ENCODE data around the gene C12orf54. TPM values are rescaled to one million over a fixed set of nuclear protein-coding genes. Genes with fewer than 3 reads are reported as not detected.
"Not testable (repeated sequence)": the region's sequence is repeated elsewhere in the genome, so short reads cannot be mapped to it uniquely, and the experiment has no call there.

Gene C12orf54
- not detected in 2 replicates for total RNA-seq (2012; rRNA removed)

DNA sequence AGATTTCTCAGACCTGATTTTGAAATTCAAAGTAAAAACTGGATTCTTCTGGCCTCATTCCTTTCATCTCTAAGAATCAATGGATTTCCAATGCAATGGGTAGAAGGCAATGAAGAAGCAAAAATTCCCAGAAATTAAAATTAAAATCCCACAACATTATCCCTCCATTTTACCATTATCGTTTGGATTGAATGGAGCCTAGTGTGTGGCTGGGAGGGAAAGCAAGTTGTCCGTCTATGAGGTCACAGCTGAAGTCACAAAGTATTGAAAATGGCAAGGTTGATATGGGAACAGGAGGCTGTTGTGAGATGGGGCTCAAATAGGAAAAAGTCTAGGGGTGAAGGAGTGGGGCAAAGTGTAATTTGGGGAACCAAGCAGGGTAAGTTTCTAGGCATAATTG is at the start of gene C12orf54:
C12orf54 (plus strand) TSS at position 301 of the 400 bp plus-strand sequence. CDS start 799 bp downstream, outside the sequence.
- Histone ChIP-seq H3K27me3 (ENCODE audit: control insufficient read depth, insufficient read depth, low read length) (peaks cover 4% of the 10 kb centered on the region), H3K4me3 (ENCODE audit: low read length) (no peak within 1 kb of the TSS), H3K36me3 (ENCODE audit: insufficient read depth, low read length) (no peaks in the 10 kb centered on the region), H3K4me1 (ENCODE audit: control insufficient read depth, insufficient read depth, low read length) (no peaks in the 10 kb centered on the region), H3K4me2 (ENCODE audit: low read length) (no peak within 1 kb of the TSS), H3K9ac (ENCODE audit: low read depth, low read length) (no peak within 1 kb of the TSS), H3K9me3 (replicated peaks; ENCODE audit: low read length) (no peaks in the 10 kb centered on the region)

DNA sequence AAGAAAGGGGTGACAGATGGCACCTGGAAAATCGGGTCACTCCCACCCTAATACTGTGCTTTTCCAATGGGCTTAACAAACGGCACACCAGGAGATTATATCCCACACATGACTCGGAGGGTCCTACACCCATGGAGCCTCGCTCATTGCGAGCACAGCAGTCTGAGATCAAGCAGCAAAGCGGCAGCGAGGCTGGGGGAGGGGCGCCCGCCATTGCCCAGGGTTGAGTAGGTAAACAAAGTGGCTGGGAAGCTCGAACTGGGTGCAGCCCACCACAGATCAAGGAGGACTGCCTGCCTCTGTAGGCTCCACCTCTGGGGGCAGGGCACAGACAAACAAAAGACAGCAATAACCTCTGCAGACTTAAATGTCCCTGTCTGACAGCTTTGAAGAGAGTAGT is 48.3 kb upstream of the C12orf54 start:
- H3K27me3 ChIP-seq (ENCODE audit: control insufficient read depth, insufficient read depth, low read length); H3K36me3 ChIP-seq (ENCODE audit: insufficient read depth, low read length); H3K4me3 ChIP-seq (ENCODE audit: low read length); H3K9ac ChIP-seq (ENCODE audit: low read depth, low read length); H3K9me3 ChIP-seq (replicated peaks; ENCODE audit: low read length); H3K4me2 ChIP-seq (ENCODE audit: low read length); H3K4me1 ChIP-seq (ENCODE audit: control insufficient read depth, insufficient read depth, low read length): not testable (repeated sequence)

DNA sequence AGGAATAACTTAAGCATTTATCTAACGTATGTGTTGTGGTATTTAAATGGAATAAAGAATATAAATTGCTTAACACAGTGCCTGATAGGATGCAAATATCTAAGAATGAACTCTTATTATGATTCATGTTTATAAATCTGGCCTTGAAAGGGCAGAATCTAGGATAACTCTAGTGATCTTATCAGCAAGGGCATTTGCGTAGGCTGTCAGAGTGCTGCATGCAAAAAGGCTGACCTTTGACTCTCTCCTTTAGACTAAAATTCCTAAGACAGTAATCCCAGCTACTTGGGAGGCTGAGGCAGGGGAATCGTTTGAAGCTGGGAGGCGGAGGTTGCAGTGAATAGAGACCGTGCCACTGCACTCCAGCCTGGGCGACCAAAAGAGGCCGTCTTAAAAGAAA is 41.2 kb upstream of the C12orf54 start:
- Histone ChIP-seq H3K9me3 (replicated peaks; ENCODE audit: low read length) (no peaks in the 10 kb centered on the region), H3K27me3 (ENCODE audit: control insufficient read depth, insufficient read depth, low read length) (peaks cover 17% of the 10 kb centered on the region), H3K36me3 (ENCODE audit: insufficient read depth, low read length) (no peaks in the 10 kb centered on the region), H3K4me2 (ENCODE audit: low read length) (no peak overlapping the region), H3K4me1 (ENCODE audit: control insufficient read depth, insufficient read depth, low read length) (no peaks in the 10 kb centered on the region), H3K9ac (ENCODE audit: low read depth, low read length) (no peak overlapping the region), H3K4me3 (ENCODE audit: low read length) (no peak overlapping the region)

DNA sequence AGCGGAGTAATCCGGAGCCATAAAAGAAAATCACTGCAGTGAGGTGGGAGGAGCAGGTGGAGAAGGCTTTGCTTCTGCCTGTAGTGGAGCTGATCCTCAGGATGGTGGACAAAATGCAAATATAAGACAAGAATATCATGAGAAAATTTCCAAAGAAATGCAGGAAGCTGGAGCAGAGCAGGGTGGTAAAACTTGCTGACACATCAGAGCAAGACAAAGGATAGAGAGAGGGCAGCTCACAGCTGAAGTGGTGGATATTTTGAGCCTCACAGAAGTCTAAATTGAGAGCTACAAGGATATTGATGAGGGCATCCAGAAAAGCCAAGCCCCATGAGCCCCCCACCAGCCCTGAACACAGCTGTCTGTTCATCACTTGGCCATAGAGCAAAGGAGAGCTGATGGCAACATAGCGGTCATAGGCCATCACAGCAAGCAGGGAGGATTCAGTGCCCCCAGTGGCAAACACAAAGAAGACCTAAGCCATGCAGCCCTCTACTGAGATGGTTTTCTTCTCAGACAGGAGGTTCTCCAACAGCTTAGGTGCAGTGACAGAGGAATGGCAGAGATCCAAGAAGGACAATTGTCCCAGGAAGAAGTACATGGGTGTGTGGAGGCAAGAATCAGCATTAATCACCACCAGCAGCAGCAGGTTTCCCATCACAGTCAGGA is 40.0 kb upstream of the C12orf54 start:
- Histone ChIP-seq H3K36me3 (ENCODE audit: insufficient read depth, low read length) (no peaks in the 10 kb centered on the region), H3K9me3 (replicated peaks; ENCODE audit: low read length) (no peaks in the 10 kb centered on the region), H3K27me3 (ENCODE audit: control insufficient read depth, insufficient read depth, low read length) (peaks cover 21% of the 10 kb centered on the region), H3K4me1 (ENCODE audit: control insufficient read depth, insufficient read depth, low read length) (no peaks in the 10 kb centered on the region), H3K9ac (ENCODE audit: low read depth, low read length) (no peak overlapping the region), H3K4me2 (ENCODE audit: low read length) (no peak overlapping the region), H3K4me3 (ENCODE audit: low read length) (no peak overlapping the region)

DNA sequence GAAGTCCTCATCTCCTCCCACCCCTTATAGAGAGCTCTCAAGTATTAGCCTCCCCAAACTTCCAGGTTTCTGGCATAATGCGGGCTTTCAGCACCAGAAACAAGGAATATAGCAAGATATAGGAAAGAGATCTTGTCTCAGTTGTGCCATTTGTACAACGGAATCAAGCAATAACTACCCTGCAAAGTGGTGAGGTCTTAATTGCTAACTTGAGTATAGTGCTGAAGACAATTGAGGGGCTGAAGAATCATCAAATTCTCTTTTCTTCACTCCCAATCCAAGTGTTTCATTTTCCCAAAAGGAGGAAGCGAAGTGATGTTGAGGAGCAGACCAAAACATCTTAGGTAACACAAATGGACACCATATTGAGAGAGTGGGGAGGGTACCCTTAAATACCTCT is 36.8 kb upstream of the C12orf54 start:
- H3K9ac ChIP-seq (ENCODE audit: low read depth, low read length), result no peak overlapping the region
- H3K36me3 ChIP-seq (ENCODE audit: insufficient read depth, low read length), result no peaks in the 10 kb centered on the region
- no peaks in the 10 kb centered on the region for H3K4me1 ChIP-seq (ENCODE audit: control insufficient read depth, insufficient read depth, low read length)
- H3K4me2 ChIP-seq (ENCODE audit: low read length), result no peak overlapping the region
- no peaks in the 10 kb centered on the region for H3K9me3 ChIP-seq (replicated peaks; ENCODE audit: low read length)
- no peak overlapping the region for H3K4me3 ChIP-seq (ENCODE audit: low read length)
- peaks cover 21% of the 10 kb centered on the region for H3K27me3 ChIP-seq (ENCODE audit: control insufficient read depth, insufficient read depth, low read length)

DNA sequence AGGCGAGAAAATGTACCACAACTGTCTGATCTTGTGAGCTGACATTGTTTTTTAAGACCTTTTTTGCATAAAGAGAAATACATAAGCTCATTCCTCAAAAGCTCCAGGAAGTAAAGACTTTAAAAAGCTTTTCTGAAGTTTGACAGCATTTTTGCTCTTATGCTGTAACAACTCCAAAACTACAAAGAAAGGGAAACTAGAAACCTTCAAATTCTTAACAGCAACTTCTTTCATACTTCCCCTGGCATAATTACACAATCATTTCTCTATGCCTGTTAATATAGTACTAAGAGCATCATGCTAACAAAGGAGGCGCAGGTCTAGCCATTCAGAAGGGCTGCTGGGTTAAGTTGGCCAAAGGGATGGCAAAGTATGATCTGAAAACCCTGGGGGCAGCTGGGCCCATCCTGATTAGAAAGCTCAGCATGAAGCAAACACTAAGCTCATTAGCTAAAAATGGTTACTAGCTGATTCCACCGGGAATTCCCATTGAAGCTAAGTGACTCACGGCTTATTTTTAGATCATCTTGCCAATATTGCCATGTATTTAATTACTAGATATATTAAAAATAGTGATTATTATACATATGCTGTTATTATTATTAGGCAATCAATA is 36.0 kb upstream of the C12orf54 start:
- Histone ChIP-seq H3K9ac (ENCODE audit: low read depth, low read length) (no peak overlapping the region), H3K4me2 (ENCODE audit: low read length) (no peak overlapping the region), H3K36me3 (ENCODE audit: insufficient read depth, low read length) (no peaks in the 10 kb centered on the region), H3K4me3 (ENCODE audit: low read length) (no peak overlapping the region), H3K4me1 (ENCODE audit: control insufficient read depth, insufficient read depth, low read length) (no peaks in the 10 kb centered on the region), H3K27me3 (ENCODE audit: control insufficient read depth, insufficient read depth, low read length) (peaks cover 21% of the 10 kb centered on the region), H3K9me3 (replicated peaks; ENCODE audit: low read length) (no peaks in the 10 kb centered on the region)

DNA sequence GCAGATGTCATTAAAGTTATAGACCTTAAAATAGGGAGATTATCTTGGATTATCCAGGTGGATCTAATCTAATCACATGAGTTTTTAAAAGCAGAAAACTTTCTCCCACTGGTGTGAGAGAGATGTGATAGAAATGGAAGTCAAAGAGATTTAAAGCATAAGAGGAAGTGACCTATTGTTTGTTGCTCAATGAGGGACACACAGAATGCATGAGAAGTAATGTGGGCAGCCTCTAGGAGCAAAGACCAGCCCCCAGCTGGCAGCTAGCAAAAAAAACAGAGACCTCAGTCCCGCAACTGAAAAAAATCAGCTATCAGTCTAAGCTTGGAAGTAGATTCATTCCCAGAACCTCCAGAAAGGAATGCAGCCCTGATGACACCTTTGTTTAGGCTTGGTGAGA is 34.5 kb upstream of the C12orf54 start:
- Histone ChIP-seq H3K4me3 (ENCODE audit: low read length) (no peak overlapping the region), H3K4me2 (ENCODE audit: low read length) (no peak overlapping the region), H3K27me3 (ENCODE audit: control insufficient read depth, insufficient read depth, low read length) (peaks cover 21% of the 10 kb centered on the region), H3K9me3 (replicated peaks; ENCODE audit: low read length) (no peaks in the 10 kb centered on the region), H3K4me1 (ENCODE audit: control insufficient read depth, insufficient read depth, low read length) (no peaks in the 10 kb centered on the region), H3K9ac (ENCODE audit: low read depth, low read length) (no peak overlapping the region), H3K36me3 (ENCODE audit: insufficient read depth, low read length) (no peaks in the 10 kb centered on the region)

DNA sequence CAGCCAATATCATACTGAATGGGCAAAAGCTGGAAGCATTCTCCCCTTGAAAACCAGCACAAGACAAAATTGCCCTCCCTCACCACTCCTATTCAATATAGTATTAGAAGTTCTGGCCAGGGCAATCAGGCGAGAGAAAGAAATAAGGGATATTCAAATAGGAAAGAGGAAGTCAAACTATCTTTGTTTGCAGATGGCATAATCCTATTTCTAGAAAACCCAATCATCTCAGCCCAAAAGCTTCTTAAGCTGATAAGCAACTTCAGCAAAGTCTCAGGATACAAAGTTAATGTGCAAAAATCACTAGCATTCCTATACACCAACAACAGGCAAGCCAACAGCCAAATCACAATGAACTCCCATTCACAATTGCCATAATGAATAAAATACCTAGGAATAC is 30.9 kb upstream of the C12orf54 start:
- H3K27me3 ChIP-seq (ENCODE audit: control insufficient read depth, insufficient read depth, low read length), result peaks cover 9% of the 10 kb centered on the region
- H3K4me1 ChIP-seq (ENCODE audit: control insufficient read depth, insufficient read depth, low read length), result no peaks in the 10 kb centered on the region
- no peak overlapping the region for H3K4me2 ChIP-seq (ENCODE audit: low read length)
- no peaks in the 10 kb centered on the region for H3K9me3 ChIP-seq (replicated peaks; ENCODE audit: low read length)
- no peak overlapping the region for H3K4me3 ChIP-seq (ENCODE audit: low read length)
- no peaks in the 10 kb centered on the region for H3K36me3 ChIP-seq (ENCODE audit: insufficient read depth, low read length)
- H3K9ac ChIP-seq (ENCODE audit: low read depth, low read length), result no peak overlapping the region

DNA sequence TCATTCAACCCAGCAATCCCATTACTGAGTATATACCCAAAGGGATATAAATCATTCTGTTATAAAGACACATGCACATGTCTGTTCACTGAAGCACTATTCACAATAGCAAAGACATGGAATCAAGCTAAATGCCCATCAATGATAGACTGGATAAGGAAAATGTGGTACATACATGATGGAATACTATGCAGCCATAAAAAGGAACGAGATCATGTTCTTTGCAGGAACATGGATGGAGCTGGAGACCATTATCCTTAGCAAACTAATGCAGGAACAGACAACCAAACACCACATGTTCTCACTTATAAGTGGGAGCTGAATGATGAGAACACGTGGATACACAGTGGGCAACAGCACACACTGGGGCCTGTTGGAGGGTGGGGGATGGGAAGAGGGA is 29.3 kb upstream of the C12orf54 start:
- H3K9me3 ChIP-seq (replicated peaks; ENCODE audit: low read length); H3K9ac ChIP-seq (ENCODE audit: low read depth, low read length); H3K4me1 ChIP-seq (ENCODE audit: control insufficient read depth, insufficient read depth, low read length); H3K4me2 ChIP-seq (ENCODE audit: low read length); H3K4me3 ChIP-seq (ENCODE audit: low read length); H3K36me3 ChIP-seq (ENCODE audit: insufficient read depth, low read length): not testable (repeated sequence)
- peaks cover 11% of the 10 kb centered on the region for H3K27me3 ChIP-seq (ENCODE audit: control insufficient read depth, insufficient read depth, low read length)

DNA sequence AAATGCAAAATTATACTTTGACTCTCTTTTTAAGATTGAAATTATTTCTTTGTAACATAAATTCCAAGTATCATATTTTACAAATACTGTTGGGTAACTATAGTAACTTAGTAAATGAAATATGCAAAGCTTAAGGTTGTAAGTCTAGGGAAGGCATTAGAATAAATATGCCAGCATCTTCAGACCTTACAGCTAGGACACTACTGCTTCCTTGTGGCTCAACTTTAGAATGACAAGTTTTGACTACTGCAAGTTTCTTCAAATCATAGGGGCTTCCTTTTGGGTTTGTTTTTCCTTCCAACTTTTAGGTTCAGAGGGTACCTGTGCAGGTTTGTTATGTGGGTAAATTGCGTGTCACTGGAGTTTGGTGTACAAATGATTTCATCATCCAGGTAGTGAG is 27.6 kb upstream of the C12orf54 start:
- Histone ChIP-seq H3K4me3 (ENCODE audit: low read length) (no peak overlapping the region), H3K4me2 (ENCODE audit: low read length) (no peak overlapping the region), H3K9ac (ENCODE audit: low read depth, low read length) (no peak overlapping the region), H3K9me3 (replicated peaks; ENCODE audit: low read length) (no peaks in the 10 kb centered on the region), H3K27me3 (ENCODE audit: control insufficient read depth, insufficient read depth, low read length) (peaks cover 11% of the 10 kb centered on the region), H3K4me1 (ENCODE audit: control insufficient read depth, insufficient read depth, low read length) (no peaks in the 10 kb centered on the region), H3K36me3 (ENCODE audit: insufficient read depth, low read length) (no peaks in the 10 kb centered on the region)

DNA sequence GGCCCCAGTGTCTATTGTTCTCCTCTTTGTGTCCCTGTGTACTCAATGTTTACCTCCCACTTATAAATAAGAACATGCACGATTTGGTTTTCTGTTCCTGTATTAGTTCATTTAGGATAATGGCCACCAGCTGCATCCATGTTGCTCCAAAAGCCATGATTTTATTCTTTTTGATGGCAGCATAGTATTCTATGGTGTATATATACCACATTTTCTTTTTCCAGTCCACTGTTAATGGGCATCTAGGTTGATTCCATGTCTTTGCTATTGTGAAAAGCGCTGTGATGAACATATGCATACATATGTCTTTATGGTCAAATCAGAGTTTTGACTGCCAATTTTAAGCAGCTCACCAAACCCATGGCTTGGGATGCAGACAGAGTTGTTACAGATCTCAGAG is 27.2 kb upstream of the C12orf54 start:
- H3K36me3 ChIP-seq (ENCODE audit: insufficient read depth, low read length), result no peaks in the 10 kb centered on the region
- no peak overlapping the region for H3K4me3 ChIP-seq (ENCODE audit: low read length)
- H3K9ac ChIP-seq (ENCODE audit: low read depth, low read length), result no peak overlapping the region
- H3K9me3 ChIP-seq (replicated peaks; ENCODE audit: low read length), result no peaks in the 10 kb centered on the region
- H3K4me1 ChIP-seq (ENCODE audit: control insufficient read depth, insufficient read depth, low read length), result no peaks in the 10 kb centered on the region
- no peak overlapping the region for H3K4me2 ChIP-seq (ENCODE audit: low read length)
- peaks cover 11% of the 10 kb centered on the region for H3K27me3 ChIP-seq (ENCODE audit: control insufficient read depth, insufficient read depth, low read length)

DNA sequence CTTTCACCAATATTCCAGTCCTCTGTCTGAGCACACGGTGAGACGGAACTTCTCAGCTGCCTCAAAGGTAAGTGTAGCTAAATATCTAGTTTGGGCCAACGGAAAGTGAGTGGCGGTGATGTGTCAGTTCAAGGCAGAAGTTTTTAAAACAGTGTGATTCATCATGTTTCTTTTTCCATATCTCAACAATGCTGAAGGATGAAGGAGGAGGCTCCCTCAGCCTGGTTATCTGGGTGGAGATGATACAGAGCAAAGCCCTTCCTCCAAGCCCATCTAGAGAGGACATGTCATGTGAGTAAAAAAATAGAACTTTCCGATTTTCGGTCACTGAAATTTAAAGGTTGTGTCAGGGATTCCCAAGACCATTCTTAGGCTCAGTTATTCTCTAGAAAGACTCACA is 23.0 kb upstream of the C12orf54 start:
- H3K9me3 ChIP-seq (replicated peaks; ENCODE audit: low read length), result no peaks in the 10 kb centered on the region
- H3K4me3 ChIP-seq (ENCODE audit: low read length), result no peak overlapping the region
- no peak overlapping the region for H3K4me2 ChIP-seq (ENCODE audit: low read length)
- no peaks in the 10 kb centered on the region for H3K36me3 ChIP-seq (ENCODE audit: insufficient read depth, low read length)
- no peak overlapping the region for H3K9ac ChIP-seq (ENCODE audit: low read depth, low read length)
- H3K27me3 ChIP-seq (ENCODE audit: control insufficient read depth, insufficient read depth, low read length), result peaks cover 11% of the 10 kb centered on the region
- no peaks in the 10 kb centered on the region for H3K4me1 ChIP-seq (ENCODE audit: control insufficient read depth, insufficient read depth, low read length)

Data from skeletal muscle satellite cell (primary cell).